Coronary artery (tissue), 2 donors: ENCODE results near the gene CCDC30.
"Not testable (repeated sequence)": the region's sequence is repeated elsewhere in the genome, so short reads cannot be mapped to it uniquely, and the experiment has no call there.

ENCODE experiments used
- DNase-seq: peaks from one replicate; pipeline ENCODE4 v3.0.0-alpha.2; 2017; ENCODE audit warnings: low spot score
- H3K27ac ChIP-seq, 2 donors: fragments of 200-600 bp; sonication (generic); one replicate each; pipeline ENCODE4 v1.5.1; 2016 to 2019
- H3K4me3 ChIP-seq: fragments of 200-600 bp; sonication (generic); 2 replicates; pipeline ENCODE4 v1.5.1; 2016; ENCODE audit warnings: mild to moderate bottlenecking, moderate library complexity
- TF ChIP-seq, protein P1 (sequence below): fragments of 200-600 bp; sonication (generic); IDR thresholded peaks from one replicate; pipeline ENCODE4 v1.5.1; 2019; ENCODE audit warnings: antibody characterized with exemption

CCDC30 gene

DNA sequence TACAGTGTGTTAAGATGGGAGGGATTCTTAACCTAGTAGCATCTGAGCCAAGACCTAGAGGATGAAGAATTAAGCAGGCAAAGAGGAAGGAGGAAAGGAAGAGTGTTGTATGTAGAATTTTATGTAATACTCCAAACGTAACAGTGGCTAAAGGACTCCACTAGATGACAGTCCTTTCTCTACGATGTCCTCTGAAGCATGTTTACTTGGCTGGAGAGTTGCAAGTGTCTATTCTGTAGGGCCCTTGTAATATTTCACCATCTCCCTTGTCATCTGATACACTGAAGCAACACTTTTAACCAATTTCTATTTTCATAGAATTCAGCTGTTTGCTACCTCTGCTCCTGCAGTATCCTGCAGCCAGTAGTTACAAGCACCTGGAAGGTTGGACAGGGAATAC, 217.0 kb downstream of the CCDC30 start:
- TF ChIP-seq, protein P1, sequence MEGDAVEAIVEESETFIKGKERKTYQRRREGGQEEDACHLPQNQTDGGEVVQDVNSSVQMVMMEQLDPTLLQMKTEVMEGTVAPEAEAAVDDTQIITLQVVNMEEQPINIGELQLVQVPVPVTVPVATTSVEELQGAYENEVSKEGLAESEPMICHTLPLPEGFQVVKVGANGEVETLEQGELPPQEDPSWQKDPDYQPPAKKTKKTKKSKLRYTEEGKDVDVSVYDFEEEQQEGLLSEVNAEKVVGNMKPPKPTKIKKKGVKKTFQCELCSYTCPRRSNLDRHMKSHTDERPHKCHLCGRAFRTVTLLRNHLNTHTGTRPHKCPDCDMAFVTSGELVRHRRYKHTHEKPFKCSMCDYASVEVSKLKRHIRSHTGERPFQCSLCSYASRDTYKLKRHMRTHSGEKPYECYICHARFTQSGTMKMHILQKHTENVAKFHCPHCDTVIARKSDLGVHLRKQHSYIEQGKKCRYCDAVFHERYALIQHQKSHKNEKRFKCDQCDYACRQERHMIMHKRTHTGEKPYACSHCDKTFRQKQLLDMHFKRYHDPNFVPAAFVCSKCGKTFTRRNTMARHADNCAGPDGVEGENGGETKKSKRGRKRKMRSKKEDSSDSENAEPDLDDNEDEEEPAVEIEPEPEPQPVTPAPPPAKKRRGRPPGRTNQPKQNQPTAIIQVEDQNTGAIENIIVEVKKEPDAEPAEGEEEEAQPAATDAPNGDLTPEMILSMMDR, result no peak
- Histone ChIP-seq H3K27ac (no peak overlapping the region), H3K4me3 (no peak overlapping the region)
- no peak for DNase-seq

DNA sequence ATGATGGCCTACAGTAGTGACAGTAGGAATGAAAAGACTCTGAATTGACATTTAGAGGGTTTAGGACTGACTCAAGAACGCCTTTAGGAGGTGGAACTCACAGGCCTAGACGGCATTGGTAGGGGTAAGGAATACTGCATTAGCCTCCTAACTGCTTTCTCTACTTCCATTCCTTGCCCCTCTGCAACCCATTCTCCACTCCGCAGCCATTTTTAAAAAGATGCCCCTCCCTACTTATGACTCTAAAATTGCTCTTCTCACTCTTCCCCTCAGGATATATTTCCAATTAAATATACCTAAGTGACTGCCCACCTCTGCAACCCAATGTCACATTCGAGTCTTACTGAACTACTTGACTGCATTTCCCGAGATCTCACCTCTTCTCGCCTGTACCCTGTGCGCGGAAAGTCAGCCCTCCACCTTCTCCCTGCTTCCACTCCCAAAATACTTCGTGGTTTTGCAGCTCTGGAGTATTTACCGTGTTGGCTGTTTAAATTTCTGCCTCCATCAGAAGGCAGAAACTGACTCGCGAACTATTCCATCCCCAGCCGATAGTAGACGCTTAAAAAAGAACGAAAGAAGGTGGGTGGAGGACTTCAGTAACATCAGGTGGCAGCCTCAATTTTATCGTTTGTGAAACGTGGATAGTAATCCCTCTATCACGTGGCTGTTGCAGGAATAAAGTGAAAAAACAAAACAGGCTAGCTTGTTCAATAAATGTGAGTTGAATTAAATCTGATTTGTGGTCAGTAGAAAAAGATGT, 218.0 kb downstream of the CCDC30 start:
- TF ChIP-seq, protein P1, result no peak
- peak overlapping the region; percentile 99 for H3K4me3 ChIP-seq
- DNase-seq, result no peak
- peak overlapping the region; percentile 83 to 99 for H3K27ac ChIP-seq

DNA sequence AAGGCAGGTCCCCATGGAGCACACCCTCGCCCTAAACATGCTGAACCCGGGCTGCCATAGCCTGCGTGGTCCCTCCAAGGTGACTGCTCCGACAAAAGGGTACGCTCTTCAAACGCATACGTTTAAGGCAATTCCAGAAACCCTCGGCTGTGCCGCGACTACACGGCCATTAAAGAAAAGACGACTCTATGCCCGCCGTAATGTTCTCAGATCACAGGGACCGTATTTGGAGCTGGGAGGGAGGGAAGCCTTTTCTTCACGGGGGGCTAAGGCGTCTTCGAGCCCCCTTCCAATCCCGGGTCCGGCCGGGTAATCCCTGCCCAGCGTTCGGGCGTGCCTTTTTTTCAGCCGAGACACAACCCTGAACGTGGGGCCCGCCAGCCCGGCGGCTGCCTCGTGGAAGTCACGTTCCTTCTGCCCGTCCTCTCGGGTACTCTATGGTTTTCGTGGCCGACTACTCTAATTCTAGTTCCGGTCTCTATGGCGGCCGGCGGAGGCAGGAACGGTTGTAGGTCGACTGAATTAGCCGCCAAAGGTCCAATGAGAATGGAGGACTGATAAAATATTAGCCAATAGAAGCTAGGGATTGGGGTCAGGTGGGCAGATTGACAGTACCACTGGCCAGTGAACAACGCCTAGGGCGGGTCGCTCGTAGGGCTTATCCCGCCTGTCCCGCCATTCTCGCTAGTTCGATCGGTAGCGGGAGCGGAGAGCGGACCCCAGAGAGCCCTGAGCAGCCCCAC, 218.8 kb downstream of the CCDC30 start, which contains the start of gene YBX1:
TSS of gene YBX1 (plus strand) at position 678 of the 743 bp plus-strand sequence. CDS start 148 bp downstream, outside the sequence.
- peak within 1 kb of the TSS; percentile 99 for H3K4me3 ChIP-seq
- peak within 1 kb of the TSS; percentile 90 to 99 for H3K27ac ChIP-seq
- TF ChIP-seq, protein P1, result no peak
- peak; percentile 98 for DNase-seq

DNA sequence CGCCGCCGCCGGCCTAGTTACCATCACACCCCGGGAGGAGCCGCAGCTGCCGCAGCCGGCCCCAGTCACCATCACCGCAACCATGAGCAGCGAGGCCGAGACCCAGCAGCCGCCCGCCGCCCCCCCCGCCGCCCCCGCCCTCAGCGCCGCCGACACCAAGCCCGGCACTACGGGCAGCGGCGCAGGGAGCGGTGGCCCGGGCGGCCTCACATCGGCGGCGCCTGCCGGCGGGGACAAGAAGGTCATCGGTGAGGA, 219.3 kb downstream of the CCDC30 start:
- Histone ChIP-seq H3K4me3 (peak overlapping the region; percentile 99), H3K27ac (peak overlapping the region; percentile 90 to 99)
- not testable (repeated sequence) for DNase-seq

DNA sequence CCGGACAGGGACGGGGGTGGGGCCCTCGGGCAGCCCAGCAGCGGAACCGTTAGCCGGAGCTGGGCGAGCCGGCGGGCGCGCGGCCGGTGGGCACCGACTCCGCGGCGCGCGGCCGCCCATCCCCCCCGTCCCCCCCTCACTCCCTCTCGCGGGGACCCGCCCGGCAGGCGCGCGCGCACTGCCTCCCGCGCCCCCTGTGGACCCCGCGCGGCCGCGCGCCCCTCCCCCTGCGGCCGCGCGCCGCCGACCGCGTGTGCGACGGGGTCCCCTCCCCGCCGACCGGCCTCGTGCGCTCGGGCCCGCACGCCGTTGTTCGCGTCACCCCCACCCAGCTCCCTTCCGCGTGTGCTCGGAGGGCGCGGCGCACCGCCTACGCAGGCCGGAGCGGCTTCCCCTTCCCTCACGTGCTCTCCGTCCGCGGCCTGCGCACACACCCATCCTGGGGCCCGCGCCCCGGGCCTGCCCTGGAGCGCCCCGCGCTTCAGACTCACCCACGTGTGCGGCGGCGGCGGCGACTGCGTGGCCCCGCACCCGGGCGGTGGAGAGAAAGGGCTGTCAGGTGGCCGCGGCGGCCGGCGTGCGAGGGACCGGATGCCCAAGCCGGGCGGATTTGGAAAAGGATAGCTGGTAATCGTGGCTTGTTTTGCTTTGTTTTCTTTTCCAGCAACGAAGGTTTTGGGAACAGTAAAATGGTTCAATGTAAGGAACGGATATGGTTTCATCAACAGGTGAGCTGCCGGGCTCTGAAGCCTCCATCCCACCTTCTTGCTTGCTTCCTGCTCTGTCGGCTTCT, 219.8 kb downstream of the CCDC30 start:
- H3K4me3 ChIP-seq, result peak overlapping the region; percentile 99
- DNase-seq, result peak; percentile 82
- TF ChIP-seq, protein P1, result no peak
- H3K27ac ChIP-seq, result peak overlapping the region; percentile 90 to 99

DNA sequence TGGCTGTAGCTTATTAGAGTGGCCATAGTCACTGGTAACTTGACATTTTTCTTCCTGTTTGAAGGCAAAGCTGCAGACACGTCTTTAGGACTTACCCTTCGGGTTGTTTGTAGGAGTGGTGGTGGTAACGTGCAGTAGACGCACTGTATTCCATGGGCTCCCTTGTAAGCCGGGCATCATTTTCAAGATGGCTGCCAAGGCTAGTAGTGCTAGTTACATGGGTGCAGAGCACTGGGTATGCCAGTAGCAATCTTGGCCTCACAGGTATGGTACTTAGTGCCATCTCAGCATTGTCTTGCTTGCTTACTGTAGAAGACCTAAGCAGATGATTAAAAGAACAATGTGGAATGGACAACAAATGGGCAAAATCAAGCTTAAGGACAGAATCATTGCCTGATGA, 221.1 kb downstream of the CCDC30 start:
- TF ChIP-seq, protein P1, result no peak
- DNase-seq, result no peak
- peak overlapping the region; percentile 99 for H3K4me3 ChIP-seq
- H3K27ac ChIP-seq, result no peak overlapping the region

DNA sequence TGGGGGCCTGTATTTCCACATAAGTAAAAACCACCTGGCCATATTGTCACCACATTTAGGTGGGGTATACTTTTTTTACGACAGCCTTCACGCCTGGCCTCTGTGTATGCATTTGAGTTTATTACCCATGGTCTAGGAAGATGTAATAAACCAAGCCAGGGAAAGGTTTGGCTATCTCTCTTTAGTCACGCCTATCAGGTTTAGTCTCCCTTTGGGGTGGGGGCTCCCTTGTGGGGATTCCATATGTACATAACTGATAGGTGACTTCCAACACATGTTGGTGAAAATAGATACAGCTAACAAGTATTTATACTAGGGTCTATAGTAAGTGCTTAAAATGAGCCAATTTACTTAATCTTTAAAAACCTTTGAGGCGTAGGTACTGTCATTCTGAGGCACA, 223.3 kb downstream of the CCDC30 start:
- Histone ChIP-seq H3K4me3 (peak overlapping the region; percentile 6), H3K27ac (no peak overlapping the region)
- DNase-seq, result no peak
- TF ChIP-seq, protein P1, result no peak
